Neuronal stem cell (in vitro differentiated cells): ENCODE measurements around the gene RUVBL1.
A peak's percentile ranks its signal among the peaks of the same experiment; 100 is the strongest.

Experiments
- DNase-seq: peaks from one replicate; pipeline ENCODE4 v3.0.0-alpha.2; 2013; ENCODE audit warnings: low spot score
- H2AFZ ChIP-seq: one replicate; pipeline ENCODE4 v1.6.1; 2013; ENCODE audit warnings: mild to moderate bottlenecking, low read length, inconsistent platforms
- H2AK5ac ChIP-seq: 2 replicates; pipeline ENCODE4 v1.6.1; 2013; ENCODE audit warnings: low read depth, mild to moderate bottlenecking, inconsistent platforms, low read length, moderate library complexity, mixed read lengths
- H2BK120ac ChIP-seq: 2 replicates; pipeline ENCODE4 v1.6.1; 2013; ENCODE audit warnings: low read depth, mild to moderate bottlenecking, inconsistent platforms, low read length, moderate library complexity, mixed read lengths
- H2BK12ac ChIP-seq: one replicate; pipeline ENCODE4 v1.6.1; 2013; ENCODE audit warnings: low read length, inconsistent platforms
- H2BK15ac ChIP-seq: 2 replicates; pipeline ENCODE4 v1.6.1; 2013; ENCODE audit warnings: mild to moderate bottlenecking, low read length, inconsistent platforms, mixed read lengths
- H2BK5ac ChIP-seq: one replicate; pipeline ENCODE4 v1.6.1; 2013; ENCODE audit warnings: inconsistent platforms, mild to moderate bottlenecking, low read length, moderate library complexity
- H3K14ac ChIP-seq: one replicate; pipeline ENCODE4 v1.6.1; 2013; ENCODE audit warnings: low read length, inconsistent platforms
- H3K18ac ChIP-seq: 2 replicates; pipeline ENCODE4 v1.6.1; 2013; ENCODE audit warnings: low read length, inconsistent platforms
- H3K23ac ChIP-seq: 2 replicates; pipeline ENCODE4 v1.6.1; 2013; ENCODE audit warnings: low read depth, mild to moderate bottlenecking, mixed read lengths, low read length, inconsistent platforms; ENCODE audit not compliant: poor library complexity
- H3K27ac ChIP-seq: replicated peaks from 3 replicates; pipeline ENCODE4 v1.5.1; 2013; ENCODE audit warnings: low read length, inconsistent platforms
- H3K27me3 ChIP-seq, 3 experiments: 2 replicates each; pipeline ENCODE4 v1.6.1; 2013; ENCODE audit warnings: low read length in 3 of 3, mild to moderate bottlenecking in 2 of 3, inconsistent platforms in 1 of 3, low read depth in 1 of 3, mixed read lengths in 1 of 3, moderate library complexity in 1 of 3; ENCODE audit not compliant: control insufficient read depth in 3 of 3, insufficient read depth in 3 of 3
- H3K36me3 ChIP-seq, 2 donors: replicated peaks in 1 of 2; 2 replicates each; pipeline ENCODE4 v1.6.1; 2013; ENCODE audit warnings: low read length in 2 of 2; ENCODE audit not compliant: control insufficient read depth in 2 of 2, insufficient read depth in 2 of 2
- H3K4ac ChIP-seq: 2 replicates; pipeline ENCODE4 v1.6.1; 2013; ENCODE audit warnings: inconsistent platforms, mild to moderate bottlenecking, low read length, moderate library complexity
- H3K4me1 ChIP-seq, 2 donors: 1 replicate in 1 of 2; 2 replicates in 1 of 2; pipeline ENCODE4 v1.6.1; 2013; ENCODE audit warnings: low read length in 2 of 2, low read depth in 1 of 2; ENCODE audit not compliant: control insufficient read depth in 2 of 2, insufficient read depth in 1 of 2
- H3K4me2 ChIP-seq: one replicate; pipeline ENCODE4 v1.6.1; 2013; ENCODE audit warnings: mild to moderate bottlenecking, low read length, inconsistent platforms; ENCODE audit not compliant: insufficient read depth, poor library complexity, severe bottlenecking
- H3K4me3 ChIP-seq, 2 donors: 2 replicates each; pipeline ENCODE4 v1.5.1; 2013; ENCODE audit warnings: low read length in 2 of 2, mild to moderate bottlenecking in 2 of 2, inconsistent platforms in 1 of 2, moderate library complexity in 1 of 2
- H3K79me1 ChIP-seq: one replicate; pipeline ENCODE4 v1.6.1; 2013; ENCODE audit warnings: low read depth, mild to moderate bottlenecking, inconsistent platforms, low read length, moderate library complexity
- H3K9ac ChIP-seq: one replicate; pipeline ENCODE4 v1.6.1; 2013; ENCODE audit warnings: mild to moderate bottlenecking, low read depth, low read length, inconsistent platforms; ENCODE audit not compliant: poor library complexity
- H3K9me3 ChIP-seq, 2 donors: replicated peaks in 1 of 2; 2 replicates each; pipeline versions ENCODE3 to v1.6.1; 2013; ENCODE audit warnings: low read length in 2 of 2, mild to moderate bottlenecking in 2 of 2, inconsistent platforms in 1 of 2, low read depth in 1 of 2, mixed read lengths in 1 of 2, moderate library complexity in 1 of 2; ENCODE audit not compliant: control insufficient read depth in 2 of 2, insufficient read depth in 1 of 2
- H4K8ac ChIP-seq: one replicate; pipeline ENCODE4 v1.6.1; 2013; ENCODE audit warnings: low read depth, mild to moderate bottlenecking, inconsistent platforms, low read length, moderate library complexity
- H4K91ac ChIP-seq: one replicate; pipeline ENCODE4 v1.6.1; 2013; ENCODE audit warnings: low read length, low read depth, mild to moderate bottlenecking, inconsistent platforms; ENCODE audit not compliant: poor library complexity
- WGBS, 2 donors: extraction: QIAGEN DNeasy Blood & Tissue Kit; methylation state at CpG; one replicate each; pipeline ENCODE4 v1.1.7; 2013; ENCODE audit warnings: missing lambda C conversion rate in 2 of 2, mixed read lengths in 1 of 2; ENCODE audit not compliant: insufficient read length in 2 of 2, insufficient replicate concordance in 1 of 2; ENCODE audit errors: extremely low coverage in 2 of 2; 5-methylcytosine and 5-hydroxymethylcytosine counted together

Gene RUVBL1

DNA sequence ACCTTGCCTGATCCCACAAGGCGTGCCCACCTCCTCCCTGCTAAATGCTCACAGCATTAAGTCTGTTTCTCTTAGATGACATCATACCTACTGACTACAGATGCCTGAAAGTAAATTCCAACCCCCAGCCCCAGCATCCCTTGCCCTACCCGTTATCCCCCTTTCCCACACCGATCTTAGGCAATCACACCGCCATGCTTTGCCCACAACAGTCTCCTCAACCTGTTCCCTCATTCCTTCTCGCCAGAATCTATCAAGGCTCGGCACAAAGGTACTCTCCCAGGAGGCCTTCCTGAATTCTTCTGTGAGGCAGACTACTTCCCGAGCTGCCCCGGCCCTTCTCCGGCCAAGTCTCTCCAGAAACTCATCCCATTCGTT, 72.2 kb downstream of the RUVBL1 start:
- DNase-seq, result peak; percentile 20
- Histone ChIP-seq H3K36me3 (peaks cover 11 to 33% of the 10 kb centered on the region in 2 donors), H3K4ac (no peak overlapping the region), H3K79me1 (peaks cover 2% of the 10 kb centered on the region), H3K27me3 (no peaks in the 10 kb centered on the region), H4K91ac (no peak overlapping the region), H4K8ac (no peak overlapping the region), H3K23ac (peak overlapping the region; percentile 99), H3K9me3 (no peaks in the 10 kb centered on the region), H3K4me3 (peak overlapping the region; percentile 88 to 97), H3K18ac (peak overlapping the region; percentile 98), H3K4me1 (peaks cover 8 to 17% of the 10 kb centered on the region in 2 donors), H2AK5ac (peak overlapping the region; percentile 24), H2BK12ac (no peak overlapping the region), H2BK120ac (no peak overlapping the region), H2AFZ (peak overlapping the region; percentile 94), H3K14ac (no peak overlapping the region), H3K27ac (no peak overlapping the region), H3K4me2 (peak overlapping the region; percentile 99), H3K9ac (peak overlapping the region; percentile 99), H2BK5ac (no peak overlapping the region), H2BK15ac (peak overlapping the region; percentile 45)
- WGBS, 2 donors, result no CpG with 5 or more reads among the region's 10 CpGs

GRCh38 chr3:128050597-128050996, 73.0 kb downstream of the RUVBL1 start:
- peaks cover 2% of the 10 kb centered on the region for H3K79me1 ChIP-seq
- no peak overlapping the region for H3K9ac ChIP-seq
- H3K4ac ChIP-seq, result no peak overlapping the region
- H2BK15ac ChIP-seq, result no peak overlapping the region
- no peak overlapping the region for H3K4me2 ChIP-seq
- no peak overlapping the region for H3K14ac ChIP-seq
- no peak overlapping the region for H3K4me3 ChIP-seq
- DNase-seq, result no peak
- no peak overlapping the region for H3K27ac ChIP-seq
- no peak overlapping the region for H4K8ac ChIP-seq
- no peak overlapping the region for H3K23ac ChIP-seq
- peaks cover 11 to 24% of the 10 kb centered on the region in 2 donors for H3K36me3 ChIP-seq
- H2AK5ac ChIP-seq, result no peak overlapping the region
- no peaks in the 10 kb centered on the region for H3K27me3 ChIP-seq
- H2BK120ac ChIP-seq, result no peak overlapping the region
- H3K4me1 ChIP-seq, result peaks cover 8 to 17% of the 10 kb centered on the region in 2 donors
- no peak overlapping the region for H2AFZ ChIP-seq
- WGBS, 2 donors, result no CpG with 5 or more reads among the region's 3 CpGs
- H4K91ac ChIP-seq, result no peak overlapping the region
- H2BK5ac ChIP-seq, result no peak overlapping the region
- H3K18ac ChIP-seq, result no peak overlapping the region
- no peaks in the 10 kb centered on the region for H3K9me3 ChIP-seq
- H2BK12ac ChIP-seq, result no peak overlapping the region

DNA sequence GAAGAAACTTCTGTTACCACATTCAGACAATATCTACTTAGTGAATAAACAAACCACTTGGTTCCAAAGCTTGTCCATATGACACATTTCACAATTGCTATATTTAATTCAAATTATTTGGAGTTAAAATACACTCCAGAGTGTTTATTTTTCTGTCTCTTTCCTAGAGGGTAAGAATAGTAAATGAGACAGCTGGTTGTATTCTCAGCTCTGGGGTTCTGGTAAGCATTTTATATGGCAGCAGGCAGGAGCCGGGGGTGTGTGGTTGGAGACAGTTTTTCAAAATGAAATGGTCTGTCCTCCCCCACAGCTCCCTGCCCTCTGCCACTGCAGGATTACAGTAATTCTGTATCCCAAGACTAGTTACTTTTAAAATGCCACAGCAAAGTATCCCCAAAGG, 82.3 kb downstream of the RUVBL1 start:
- Histone ChIP-seq H3K79me1 (no peaks in the 10 kb centered on the region), H2AFZ (no peak overlapping the region), H3K18ac (no peak overlapping the region), H3K9me3 (no peaks in the 10 kb centered on the region), H2BK15ac (no peak overlapping the region), H3K4ac (no peak overlapping the region), H4K91ac (no peak overlapping the region), H3K4me2 (no peak overlapping the region), H3K4me3 (no peak overlapping the region), H2BK120ac (no peak overlapping the region), H3K27me3 (peaks cover 0 to 13% (median 2%) of the 10 kb centered on the region in 3 experiments), H3K14ac (no peak overlapping the region), H2AK5ac (no peak overlapping the region), H3K36me3 (no peaks in the 10 kb centered on the region), H2BK12ac (no peak overlapping the region), H3K9ac (no peak overlapping the region), H2BK5ac (no peak overlapping the region), H3K4me1 (no peaks in the 10 kb centered on the region), H4K8ac (no peak overlapping the region), H3K23ac (no peak overlapping the region), H3K27ac (no peak overlapping the region)
- no peak for DNase-seq
- no CpG with 5 or more reads among the region's 1 CpG for WGBS, 2 donors

DNA sequence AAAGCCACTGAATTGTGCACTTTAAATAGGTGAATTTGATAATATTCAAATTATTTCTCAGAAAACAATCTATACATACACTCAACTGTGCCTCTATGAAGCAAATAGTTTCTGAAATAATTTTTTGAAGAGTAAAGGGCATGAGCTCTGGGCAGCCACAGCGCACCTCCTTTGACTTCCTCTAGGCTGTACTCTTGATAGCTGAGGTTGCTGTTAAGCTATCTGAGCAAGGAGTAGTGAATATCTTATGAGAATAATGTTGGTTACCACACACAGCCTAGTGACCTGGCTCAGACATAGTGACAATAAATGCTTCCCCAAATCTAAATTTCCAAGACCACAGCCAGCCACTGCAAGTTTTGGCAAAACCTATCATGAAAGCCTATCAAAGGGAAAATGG, 83.0 kb downstream of the RUVBL1 start:
- peaks cover 0 to 13% (median 2%) of the 10 kb centered on the region in 3 experiments for H3K27me3 ChIP-seq
- no peaks in the 10 kb centered on the region for H3K36me3 ChIP-seq
- H2AFZ ChIP-seq, result no peak overlapping the region
- no peak overlapping the region for H2AK5ac ChIP-seq
- WGBS, 2 donors, result no CpG with 5 or more reads among the region's 1 CpG
- H2BK15ac ChIP-seq, result no peak overlapping the region
- no peak overlapping the region for H3K18ac ChIP-seq
- H3K4ac ChIP-seq, result no peak overlapping the region
- H3K23ac ChIP-seq, result no peak overlapping the region
- no peak overlapping the region for H3K14ac ChIP-seq
- H3K4me1 ChIP-seq, result no peaks in the 10 kb centered on the region
- no peak overlapping the region for H2BK12ac ChIP-seq
- H2BK120ac ChIP-seq, result no peak overlapping the region
- no peak overlapping the region for H3K27ac ChIP-seq
- no peaks in the 10 kb centered on the region for H3K79me1 ChIP-seq
- no peaks in the 10 kb centered on the region for H3K9me3 ChIP-seq
- no peak overlapping the region for H3K4me2 ChIP-seq
- H2BK5ac ChIP-seq, result no peak overlapping the region
- no peak overlapping the region for H4K8ac ChIP-seq
- H3K9ac ChIP-seq, result no peak overlapping the region
- DNase-seq, result no peak
- H3K4me3 ChIP-seq, result no peak overlapping the region
- H4K91ac ChIP-seq, result no peak overlapping the region
